AG04450 (cell line): ENCODE measurements around the gene LMNB1. TPM values are rescaled to one million over a fixed set of nuclear protein-coding genes. Genes with fewer than 3 reads are reported as not detected.

Source experiments
- CTCF ChIA-PET: fragments of 300-600, 350-600 bp; formaldehyde crosslinking; extraction: SDS; loops from one replicate; lab custom pipeline; 2022; ENCODE audit warnings: antibody characterized with exemption, inconsistent platforms; lab: Charles Lee
- POLR2A ChIA-PET: fragments of 350-600 bp; formaldehyde crosslinking; extraction: SDS; loops from one replicate; lab custom pipeline; 2021; ENCODE audit warnings: antibody characterized with exemption, inconsistent platforms; lab: Yijun Ruan, JAX
- DNase-seq: peaks from one replicate; pipeline ENCODE4 v3.0.0-alpha.2; 2011; ENCODE audit warnings: low read depth, low spot score
- H3K27ac ChIP-seq: one replicate; pipeline ENCODE4 v1.5.1; 2012; ENCODE audit warnings: low read depth, low read length, control low read depth
- H3K27me3 ChIP-seq: one replicate; pipeline ENCODE4 v1.6.0; 2012; ENCODE audit warnings: low read length; ENCODE audit not compliant: control insufficient read depth, insufficient read depth
- H3K4me3 ChIP-seq: 2 replicates; pipeline ENCODE4 v1.5.1; 2011; ENCODE audit warnings: mild to moderate bottlenecking, low read depth, low read length, control low read depth
- H3K9me3 ChIP-seq: 2 replicates; pipeline ENCODE4 v1.5.1; 2012; ENCODE audit warnings: low read length; ENCODE audit not compliant: control insufficient read depth, insufficient read depth
- CTCF ChIP-seq: IDR thresholded peaks from 2 replicates; pipeline ENCODE4 v1.5.1; 2011; ENCODE audit warnings: low read depth, low read length, control low read depth, inconsistent platforms
- polyA plus RNA-seq: library from polyadenylated mRNA; depleted of rRNA; stranded (reverse); fragments of >200 nt; gene quantifications from 2 replicates; pipeline ENCODE4 v1.2.3, GENCODE V29; 2011

The LMNB1 gene
- polyA plus RNA-seq, 1 experiment, result 17.2 TPM

GRCh38 chr5:126878085-126878484 is 101.1 kb downstream of the LMNB1 start:
- CTCF ChIA-PET, result no interaction called here
- no peak for TF ChIP-seq CTCF
- Histone ChIP-seq H3K27ac (no peak overlapping the region), H3K27me3 (no peaks in the 10 kb centered on the region), H3K4me3 (no peak overlapping the region), H3K9me3 (no peaks in the 10 kb centered on the region)
- POLR2A ChIA-PET, result no interaction called here
- no peak for DNase-seq

- H3K9me3 ChIP-seq, result no peaks in the 10 kb centered on the region
- no peak for TF ChIP-seq CTCF
- POLR2A ChIA-PET, result no interaction called here
- H3K4me3 ChIP-seq, result no peak overlapping the region
- no peak overlapping the region for H3K27ac ChIP-seq
- no peak for DNase-seq
- CTCF ChIA-PET, result no interaction called here
- no peaks in the 10 kb centered on the region for H3K27me3 ChIP-seq
Measured at GRCh38 chr5:126878634-126879033, 101.7 kb downstream of the LMNB1 start.

- DNase-seq, result no peak
- CTCF ChIA-PET, result no interaction called here
- no peaks in the 10 kb centered on the region for H3K9me3 ChIP-seq
- TF ChIP-seq CTCF, result no peak
- no peak overlapping the region for H3K4me3 ChIP-seq
- H3K27ac ChIP-seq, result no peak overlapping the region
- POLR2A ChIA-PET, result no interaction called here
- H3K27me3 ChIP-seq, result no peaks in the 10 kb centered on the region
Measured at GRCh38 chr5:126881821-126882600, 105.1 kb downstream of the LMNB1 start.

- no peak for TF ChIP-seq CTCF
- Histone ChIP-seq H3K27ac (no peak overlapping the region), H3K9me3 (no peaks in the 10 kb centered on the region), H3K4me3 (no peak overlapping the region), H3K27me3 (no peaks in the 10 kb centered on the region)
- CTCF ChIA-PET, result no interaction called here
- POLR2A ChIA-PET, result no interaction called here
- no peak for DNase-seq
Measured at GRCh38 chr5:126883564-126884245, 106.8 kb downstream of the LMNB1 start.

- H3K27ac ChIP-seq, result peak overlapping the region; percentile 53
- CTCF ChIA-PET, result no interaction called here
- TF ChIP-seq CTCF, result no peak
- no peak overlapping the region for H3K4me3 ChIP-seq
- DNase-seq, result peak; percentile 68
- H3K9me3 ChIP-seq, result no peaks in the 10 kb centered on the region
- POLR2A ChIA-PET, result no interaction called here
- H3K27me3 ChIP-seq, result no peaks in the 10 kb centered on the region
Measured at GRCh38 chr5:126884269-126884819, 107.4 kb downstream of the LMNB1 start.
